Activated CD4-positive, alpha-beta T cell treated with anti-CD3 and anti-CD28 coated beads, Interleukin-10, Interleukin-2, amounts not matched to agents 100 ng/mL and 50 ng/mL, durations not matched to agents 16 hours and 8 hours (primary cell): Measurements from ENCODE around the gene DNAH10.
A peak's percentile ranks its signal among the peaks of the same experiment; 100 is the strongest.

Experiments used
- DNase-seq: peaks from one replicate; pipeline ENCODE4 v3.0.0-alpha.2; 2020

The DNAH10 gene

GRCh38 chr12:123761841-123762714 lies at the start of gene DNAH10:
Gene DNAH10, plus strand, starts transcription at chr12:123762301. Its CDS starts 36 bp downstream, at chr12:123762337.
- DNase-seq, result peak; percentile 47

GRCh38 chr12:123712780-123713319 lies 49.3 kb upstream of the DNAH10 start:
- peak; percentile 16 for DNase-seq

- DNase-seq, result peak; percentile 42
These were observed 48.7 kb upstream of the DNAH10 start for GRCh38 chr12:123713398-123713797.

GRCh38 chr12:123713823-123714585 lies 48.1 kb upstream of the DNAH10 start:
- peak; percentile 61 for DNase-seq

- peak; percentile 67 for DNase-seq
These were observed 46.9 kb upstream of the DNAH10 start for GRCh38 chr12:123715195-123715594.

GRCh38 chr12:123717350-123717749 lies 44.8 kb upstream of the DNAH10 start:
- DNase-seq, result no peak

GRCh38 chr12:123720141-123720814 lies 41.8 kb upstream of the DNAH10 start:
- peak; percentile 57 for DNase-seq

- no peak for DNase-seq
These were observed 40.9 kb upstream of the DNAH10 start for GRCh38 chr12:123721245-123721644.

- DNase-seq, result no peak
These were observed 39.1 kb upstream of the DNAH10 start for GRCh38 chr12:123723011-123723410.

GRCh38 chr12:123723765-123724164 lies 38.3 kb upstream of the DNAH10 start:
- DNase-seq, result peak; percentile 73

GRCh38 chr12:123726244-123726643 lies 35.9 kb upstream of the DNAH10 start:
- peak; percentile 26 for DNase-seq

- no peak for DNase-seq
These were observed 35.1 kb upstream of the DNAH10 start for GRCh38 chr12:123726962-123727361.

GRCh38 chr12:123727878-123728277 lies 34.2 kb upstream of the DNAH10 start:
- DNase-seq, result no peak

- DNase-seq, result no peak
These were observed 30.5 kb upstream of the DNAH10 start for GRCh38 chr12:123731596-123731995.

GRCh38 chr12:123732251-123732650 lies 29.9 kb upstream of the DNAH10 start:
- no peak for DNase-seq

GRCh38 chr12:123733229-123733628 lies 28.9 kb upstream of the DNAH10 start:
- DNase-seq, result no peak

GRCh38 chr12:123734268-123734667 lies 27.8 kb upstream of the DNAH10 start:
- no peak for DNase-seq

- DNase-seq, result no peak
These were observed 20.0 kb upstream of the DNAH10 start for GRCh38 chr12:123741937-123742572.

GRCh38 chr12:123743002-123743401 lies 19.1 kb upstream of the DNAH10 start:
- no peak for DNase-seq

- no peak for DNase-seq
These were observed 17.3 kb upstream of the DNAH10 start for GRCh38 chr12:123744836-123745235.

- DNase-seq, result no peak
These were observed 14.8 kb upstream of the DNAH10 start for GRCh38 chr12:123747309-123747708.

GRCh38 chr12:123748161-123748560 lies 13.9 kb upstream of the DNAH10 start:
- no peak for DNase-seq

- no peak for DNase-seq
These were observed 13.4 kb upstream of the DNAH10 start for GRCh38 chr12:123748661-123749060.
